ENCODE results near the gene SPSB1. TPM values are rescaled to one million over a fixed set of nuclear protein-coding genes. Genes with fewer than 3 reads are reported as not detected.

Gene SPSB1
- total and polyA plus RNA-seq, 2 of the 4 experiments (the other 2 are of a cell fraction) = 16.7 to 19.8 TPM

- Histone ChIP-seq H4K8ac (ENCODE audit: low read depth in 2 of 2, low read length in 2 of 2) (no peak overlapping the region), H3K14ac (replicated peaks; ENCODE audit: low read depth, low read length) (no peak overlapping the region), H4K91ac (ENCODE audit: insufficient read depth, low read depth, low read length) (no peak overlapping the region), H3K9me3 (ENCODE audit: control insufficient read depth, insufficient read depth, low read length) (no peaks in the 10 kb centered on the region), H2BK15ac (ENCODE audit: low read depth, low read length) (no peak overlapping the region), H2BK5ac (ENCODE audit: low read depth, low read length, poor library complexity, severe bottlenecking) (no peak overlapping the region), H2BK120ac (ENCODE audit: low read depth, low read length) (no peak overlapping the region), H3K4me1 (ENCODE audit: control insufficient read depth, insufficient read depth, low read length) (peaks cover 5% of the 10 kb centered on the region; the same call in 1 of the 2 replicates), H3K18ac (ENCODE audit: low read depth, low read length) (no peak overlapping the region), H3K4me2 (ENCODE audit: low read depth, low read length) (no peak overlapping the region), H3K23ac (ENCODE audit: low read depth, low read length) (no peak overlapping the region), H3K36me3 (ENCODE audit: control insufficient read depth, insufficient read depth, low read length) (peaks cover 19% of the 10 kb centered on the region), H4K5ac (ENCODE audit: low read depth, low read length) (no peak overlapping the region), H2BK20ac (ENCODE audit: low read depth, low read length) (no peak overlapping the region), H3K4ac (ENCODE audit: low read depth, low read length) (no peak overlapping the region), H2AK5ac (ENCODE audit: low read depth, low read length) (peak overlapping the region; percentile 4; the same call in 1 of the 2 replicates), H4K20me1 (ENCODE audit: insufficient read depth, low read length) (peaks cover 91% of the 10 kb centered on the region), H2AK9ac (replicated peaks; ENCODE audit: low read depth, low read length, poor library complexity) (no peak overlapping the region), H3K9ac (ENCODE audit: low read depth, low read length) (no peak overlapping the region), H3K27ac (ENCODE audit: insufficient read depth, low read length) (no peak overlapping the region), H3K9me1 (ENCODE audit: insufficient read depth, low read length) (peaks cover 14% of the 10 kb centered on the region), H3K56ac (ENCODE audit: extremely low read depth, insufficient read depth, low read length) (no peak overlapping the region), H3K79me1 (ENCODE audit: low read depth in 1 of 2, low read length in 2 of 2) (peaks cover 18 to 94% of the 10 kb centered on the region in 2 experiments), H3K4me3 (ENCODE audit: insufficient read depth, low read depth, low read length) (no peak overlapping the region), H2AFZ (replicated peaks; ENCODE audit: low read length, poor library complexity) (no peak overlapping the region), H3K27me3 (ENCODE audit: control insufficient read depth, insufficient read depth, low read length) (no peaks in the 10 kb centered on the region)
- ChIA-PET POLR2A (ENCODE audit: unreplicated experiment) (no interaction called here), CTCF (no interaction called here)
- intact Hi-C loops (cut with micrococcal nuclease) = no loop called here
- BruUV-seq (replicated peaks) = no TSS peak
- 100% methylated on average over 3 of the region's 12 CpGs; no CpG with 5 or more reads in 1 of the 2 experiments for WGBS, 2 experiments (ENCODE audit: extremely low coverage in 2 of 2, insufficient read length in 1 of 2)
- in situ Hi-C loops (cut with MboI; ENCODE audit: low sequenced_read_pairs) = no loop called here
- ATAC-seq (ENCODE audit: low read depth) (no peak), DNase-seq (no peak)
- TF ChIP-seq POLR2A (IDR thresholded peaks at IDR 0.05; ENCODE audit: low read depth, low read length) (no peak), NFE2L2 (IDR thresholded peaks at IDR 0.05; ENCODE audit: low read depth, low read length) (no peak), RAD21 (IDR thresholded peaks at IDR 0.05; ENCODE audit: low read length) (no peak), CHD1 (IDR thresholded peaks at IDR 0.05; ENCODE audit: low read depth, low read length) (no peak), BHLHE40 (IDR thresholded peaks at IDR 0.05; ENCODE audit: low read depth, low read length) (no peak)
- TF ChIP-seq, protein P1, sequence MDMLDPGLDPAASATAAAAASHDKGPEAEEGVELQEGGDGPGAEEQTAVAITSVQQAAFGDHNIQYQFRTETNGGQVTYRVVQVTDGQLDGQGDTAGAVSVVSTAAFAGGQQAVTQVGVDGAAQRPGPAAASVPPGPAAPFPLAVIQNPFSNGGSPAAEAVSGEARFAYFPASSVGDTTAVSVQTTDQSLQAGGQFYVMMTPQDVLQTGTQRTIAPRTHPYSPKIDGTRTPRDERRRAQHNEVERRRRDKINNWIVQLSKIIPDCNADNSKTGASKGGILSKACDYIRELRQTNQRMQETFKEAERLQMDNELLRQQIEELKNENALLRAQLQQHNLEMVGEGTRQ (IDR thresholded peaks at IDR 0.05; ENCODE audit: low read depth, low read length) = no peak
- dilution Hi-C loops (cut with HindIII; ENCODE audit: low sequenced_read_pairs, unreplicated experiment) = no loop called here
These were observed 69.8 kb downstream of the SPSB1 start for GRCh38 chr1:9362488-9362887.

Measured in IMR-90 (cell line).